Stomach (tissue), 4 donors: ENCODE results near the gene PTAR1.

Experiments
- EP300 ChIP-seq: sonication (generic); formaldehyde crosslinking; IDR thresholded peaks from one replicate; pipeline ENCODE4 v1.6.1; 2017; ENCODE audit warnings: antibody characterized with exemption
- POLR2A ChIP-seq, 4 donors: fragments of 450-650 bp; IDR thresholded peaks; one replicate each; pipeline ENCODE4 v1.6.1; 2016; ENCODE audit warnings: antibody characterized with exemption in 4 of 4, control low read depth in 2 of 4, mild to moderate bottlenecking in 1 of 4, moderate library complexity in 1 of 4
- POLR2AphosphoS5 ChIP-seq, 3 donors: sonication (generic); formaldehyde crosslinking; IDR thresholded peaks; one replicate each; pipeline ENCODE4 v1.6.1; 2016; ENCODE audit warnings: antibody characterized with exemption in 3 of 3
- TF ChIP-seq, protein P1 (sequence below), 7 experiments: fragments of 450-650 bp in 4 of 7; fragments of 200-600 bp in 3 of 7; sonication (generic) in 3 of 7; IDR thresholded peaks; one replicate each; pipeline ENCODE4 v1.5.1; 2016 to 2019; ENCODE audit warnings: antibody characterized with exemption in 7 of 7, control low read depth in 2 of 7, mild to moderate bottlenecking in 1 of 7

DNA sequence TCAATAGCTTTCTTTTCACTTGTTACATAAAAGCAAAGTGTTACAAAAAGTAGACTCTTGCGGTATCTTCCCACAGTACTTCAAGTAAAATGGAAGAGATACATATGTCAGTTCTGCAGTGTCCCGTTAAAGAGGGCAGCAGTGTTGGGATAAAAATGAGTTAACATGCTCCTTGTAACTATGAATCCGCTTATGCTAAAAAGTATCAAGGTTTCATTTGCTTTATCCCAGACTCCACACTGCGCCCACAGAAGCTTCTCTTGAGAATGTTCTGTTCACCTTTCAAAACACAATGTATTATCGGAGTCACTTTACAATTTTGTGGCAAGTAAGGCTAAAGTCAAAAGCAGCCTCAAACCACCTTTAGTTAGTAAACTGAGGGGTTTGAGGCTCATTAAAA is 790 bp downstream of the PTAR1 start:
- TF ChIP-seq, protein P1, sequence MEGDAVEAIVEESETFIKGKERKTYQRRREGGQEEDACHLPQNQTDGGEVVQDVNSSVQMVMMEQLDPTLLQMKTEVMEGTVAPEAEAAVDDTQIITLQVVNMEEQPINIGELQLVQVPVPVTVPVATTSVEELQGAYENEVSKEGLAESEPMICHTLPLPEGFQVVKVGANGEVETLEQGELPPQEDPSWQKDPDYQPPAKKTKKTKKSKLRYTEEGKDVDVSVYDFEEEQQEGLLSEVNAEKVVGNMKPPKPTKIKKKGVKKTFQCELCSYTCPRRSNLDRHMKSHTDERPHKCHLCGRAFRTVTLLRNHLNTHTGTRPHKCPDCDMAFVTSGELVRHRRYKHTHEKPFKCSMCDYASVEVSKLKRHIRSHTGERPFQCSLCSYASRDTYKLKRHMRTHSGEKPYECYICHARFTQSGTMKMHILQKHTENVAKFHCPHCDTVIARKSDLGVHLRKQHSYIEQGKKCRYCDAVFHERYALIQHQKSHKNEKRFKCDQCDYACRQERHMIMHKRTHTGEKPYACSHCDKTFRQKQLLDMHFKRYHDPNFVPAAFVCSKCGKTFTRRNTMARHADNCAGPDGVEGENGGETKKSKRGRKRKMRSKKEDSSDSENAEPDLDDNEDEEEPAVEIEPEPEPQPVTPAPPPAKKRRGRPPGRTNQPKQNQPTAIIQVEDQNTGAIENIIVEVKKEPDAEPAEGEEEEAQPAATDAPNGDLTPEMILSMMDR (IDR thresholded peaks at IDR 0.05) = no peak
- no peak for TF ChIP-seq POLR2A (IDR thresholded peaks at IDR 0.05)
- TF ChIP-seq POLR2AphosphoS5 (IDR thresholded peaks at IDR 0.05) = no peak
- no peak for TF ChIP-seq EP300
